GM13977 (cell line): ENCODE data around the gene JPT1.

Experiments used
- DNase-seq: peaks from one replicate; pipeline ENCODE4 v3.0.0; 2012; ENCODE audit warnings: low spot score
- CTCF ChIP-seq: IDR thresholded peaks from 2 replicates; pipeline ENCODE4 v1.5.1; 2012; ENCODE audit warnings: mild to moderate bottlenecking, control low read depth; ENCODE audit not compliant: insufficient read depth; ENCODE audit errors: extremely low read depth, missing control alignments
- in situ Hi-C: fragments of 300-500 bp; cut with MboI; formaldehyde crosslinking; loops from one replicate; pipeline ENCODE4 v1.12.0; 2022; ENCODE audit warnings: low sequenced_read_pairs, low pct_unique_long_range_greater_than_20kb, mixed read lengths, inconsistent platforms; ENCODE audit not compliant: unreplicated experiment

JPT1 gene

GRCh38 chr17:75094871-75095399 is 59.4 kb downstream of the JPT1 start:
- no peak for DNase-seq
- in situ Hi-C loops: no loop called here
- TF ChIP-seq CTCF: no peak

GRCh38 chr17:75093548-75094158 is 60.7 kb downstream of the JPT1 start:
- no peak for TF ChIP-seq CTCF
- in situ Hi-C loops: no loop called here

GRCh38 chr17:75091855-75092327 is 62.4 kb downstream of the JPT1 start:
- no peak for TF ChIP-seq CTCF
- DNase-seq: no peak
- in situ Hi-C loops: no loop called here

More at GRCh38 chr17:75093548-75094158, 60.7 kb downstream of the JPT1 start:
- no peak for DNase-seq

- TF ChIP-seq CTCF: no peak
- no peak for DNase-seq
- in situ Hi-C loops: no loop called here
Observed at GRCh38 chr17:75090871-75091854, 63.1 kb downstream of the JPT1 start.

- in situ Hi-C loops: no loop called here
- no peak for TF ChIP-seq CTCF
- no peak for DNase-seq
Observed at GRCh38 chr17:75088465-75089417, 65.6 kb downstream of the JPT1 start.
